ENCODE data around the gene CARMIL3.
A peak's percentile ranks its signal among the peaks of the same experiment; 100 is the strongest.

Gene CARMIL3

DNA sequence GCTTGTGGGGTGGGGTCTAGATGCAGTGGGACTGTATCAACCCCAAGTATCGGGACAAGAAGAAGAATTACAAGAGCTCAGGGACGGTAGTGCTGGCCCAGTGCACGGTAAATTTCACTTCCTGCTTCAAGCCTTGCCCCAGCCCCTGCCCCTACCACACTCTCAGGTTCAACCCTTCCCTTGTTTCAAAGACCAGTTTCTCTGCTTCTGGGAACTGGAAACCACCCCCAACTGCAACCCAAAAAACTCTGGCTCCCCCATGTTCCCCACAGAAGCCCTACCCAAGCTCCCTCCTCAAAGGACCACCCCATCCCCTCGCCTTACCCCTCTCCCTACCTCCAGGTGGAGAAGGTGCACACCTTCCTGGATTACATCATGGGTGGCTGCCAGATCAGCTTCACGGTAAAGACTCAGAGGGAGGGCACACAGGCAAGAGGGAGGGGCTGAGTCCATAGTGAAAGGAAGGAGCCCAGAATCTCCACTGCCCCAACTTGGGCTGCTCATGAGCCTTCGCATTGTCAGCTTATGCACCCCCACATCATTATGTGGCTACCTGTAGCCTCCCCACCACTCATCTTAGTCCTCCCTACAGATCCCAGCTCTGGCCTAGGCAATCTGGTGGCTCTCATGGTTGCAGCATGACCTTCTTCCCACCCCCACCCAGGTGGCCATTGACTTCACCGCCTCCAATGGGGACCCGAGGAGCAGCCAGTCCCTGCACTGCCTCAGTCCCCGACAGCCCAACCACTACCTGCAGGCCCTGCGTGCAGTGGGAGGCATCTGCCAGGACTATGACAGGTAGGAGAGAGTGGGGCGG is 23.9 kb downstream of the CARMIL3 start:
- no peak for TF ChIP-seq POLR2AphosphoS5 (IDR thresholded peaks at IDR 0.05; ENCODE audit: low read depth, low read length)
- TF ChIP-seq TAF1 (IDR thresholded peaks at IDR 0.05; ENCODE audit: borderline replicate concordance, low read depth, low read length), result no peak
- TF ChIP-seq POLR2A (IDR thresholded peaks at IDR 0.05; ENCODE audit: low read depth, low read length), result no peak
- peak; percentile 57 for DNase-seq (ENCODE audit: insufficient read length)
- FAIRE-seq, result no peak

DNA sequence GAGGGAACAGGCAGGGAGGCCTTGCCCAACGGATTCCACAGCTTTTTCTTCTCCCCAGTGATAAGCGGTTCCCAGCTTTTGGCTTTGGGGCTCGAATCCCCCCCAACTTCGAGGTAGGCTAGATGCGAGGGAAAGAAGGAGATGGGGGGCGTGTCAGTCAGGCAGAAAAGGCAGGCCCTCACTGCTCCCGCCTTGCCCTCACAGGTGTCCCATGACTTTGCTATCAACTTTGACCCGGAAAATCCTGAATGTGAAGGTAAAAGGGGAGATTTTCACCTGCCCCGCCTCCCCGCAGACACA is 24.4 kb downstream of the CARMIL3 start:
- no peak for FAIRE-seq
- TF ChIP-seq POLR2AphosphoS5 (IDR thresholded peaks at IDR 0.05; ENCODE audit: low read depth, low read length) (no peak), TAF1 (IDR thresholded peaks at IDR 0.05; ENCODE audit: borderline replicate concordance, low read depth, low read length) (no peak), POLR2A (IDR thresholded peaks at IDR 0.05; ENCODE audit: low read depth, low read length) (no peak)
- DNase-seq (ENCODE audit: insufficient read length), result no peak

DNA sequence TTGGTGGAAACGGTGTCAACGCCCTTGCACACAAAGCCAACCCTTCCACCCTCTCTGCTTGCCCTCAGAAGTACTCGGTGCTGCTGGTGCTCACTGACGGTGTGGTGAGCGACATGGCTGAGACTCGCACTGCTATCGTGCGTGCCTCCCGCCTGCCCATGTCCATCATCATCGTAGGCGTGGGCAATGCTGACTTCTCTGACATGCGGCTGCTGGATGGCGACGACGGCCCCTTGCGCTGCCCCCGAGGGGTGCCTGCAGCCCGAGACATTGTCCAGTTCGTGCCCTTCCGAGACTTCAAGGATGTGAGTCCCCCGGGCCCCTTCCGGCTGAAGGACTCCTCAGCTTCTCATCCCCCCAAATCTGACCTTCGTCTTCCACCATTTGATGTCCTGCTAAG is 25.3 kb downstream of the CARMIL3 start:
- FAIRE-seq (no peak), DNase-seq (ENCODE audit: insufficient read length) (no peak)
- TF ChIP-seq TAF1 (IDR thresholded peaks at IDR 0.05; ENCODE audit: borderline replicate concordance, low read depth, low read length) (no peak), POLR2A (IDR thresholded peaks at IDR 0.05; ENCODE audit: low read depth, low read length) (no peak), POLR2AphosphoS5 (IDR thresholded peaks at IDR 0.05; ENCODE audit: low read depth, low read length) (no peak)

DNA sequence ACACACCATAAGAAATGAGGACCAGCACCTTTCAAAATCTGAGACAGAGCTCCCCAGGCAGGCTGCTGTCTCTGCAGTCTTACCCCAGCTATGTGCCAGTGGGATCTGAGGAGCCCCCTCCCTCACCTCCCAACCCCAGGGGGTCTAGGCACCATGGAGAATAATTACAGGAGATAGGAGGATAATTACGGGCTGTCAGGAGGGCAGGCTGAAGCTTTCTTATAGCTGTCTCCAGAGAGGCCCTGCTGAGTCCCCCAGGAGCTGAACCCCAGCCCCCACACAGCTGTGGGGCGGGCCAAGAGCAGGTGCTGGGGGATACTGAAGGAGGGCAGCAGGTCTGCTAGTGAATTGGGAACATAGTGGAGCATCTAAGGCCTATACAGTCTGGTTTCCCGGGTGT is 26.3 kb downstream of the CARMIL3 start:
- no peak for DNase-seq (ENCODE audit: insufficient read length)

DNA sequence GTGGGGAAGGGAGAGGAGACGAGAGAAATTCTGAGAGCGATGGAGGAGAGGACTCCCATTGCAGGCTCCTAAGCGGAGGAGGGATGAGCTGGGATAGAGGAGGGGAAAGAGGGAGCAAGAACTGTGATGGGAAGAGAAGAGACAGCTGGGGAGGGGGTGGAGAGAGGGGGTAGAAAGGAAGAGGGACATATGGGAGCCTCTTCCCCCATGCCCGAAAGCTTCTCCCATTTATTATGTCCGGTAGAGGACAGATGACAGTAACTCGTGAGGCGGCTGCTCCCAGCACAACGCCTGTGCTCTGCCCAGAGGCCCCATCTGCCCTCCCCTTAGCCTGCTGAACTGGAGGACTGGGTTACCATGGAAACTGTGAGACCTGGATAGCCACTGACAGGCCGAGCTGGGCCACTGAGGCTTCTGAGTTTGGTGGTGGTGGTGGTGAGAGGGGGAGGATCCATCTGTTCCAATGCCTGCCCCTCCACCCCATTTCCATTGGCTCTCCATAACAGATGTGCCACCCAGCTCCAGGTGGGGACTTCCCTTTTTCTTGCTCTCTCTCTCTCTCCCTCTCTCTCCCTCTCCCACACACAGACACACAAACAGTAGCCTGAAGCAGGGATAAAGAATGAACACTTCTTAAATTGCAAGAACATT is 27.8 kb downstream of the CARMIL3 start:
- FAIRE-seq (no peak), DNase-seq (ENCODE audit: insufficient read length) (no peak)
- no peak for TF ChIP-seq POLR2AphosphoS5 (IDR thresholded peaks at IDR 0.05; ENCODE audit: low read depth, low read length)
- no peak for TF ChIP-seq POLR2A (IDR thresholded peaks at IDR 0.05; ENCODE audit: low read depth, low read length)
- TF ChIP-seq TAF1 (IDR thresholded peaks at IDR 0.05; ENCODE audit: borderline replicate concordance, low read depth, low read length), result no peak

More for the DNA sequence above, 26.3 kb downstream of the CARMIL3 start:
- no peak for FAIRE-seq
- TF ChIP-seq POLR2A (IDR thresholded peaks at IDR 0.05; ENCODE audit: low read depth, low read length) (no peak), TAF1 (IDR thresholded peaks at IDR 0.05; ENCODE audit: borderline replicate concordance, low read depth, low read length) (no peak), POLR2AphosphoS5 (IDR thresholded peaks at IDR 0.05; ENCODE audit: low read depth, low read length) (no peak)

DNA sequence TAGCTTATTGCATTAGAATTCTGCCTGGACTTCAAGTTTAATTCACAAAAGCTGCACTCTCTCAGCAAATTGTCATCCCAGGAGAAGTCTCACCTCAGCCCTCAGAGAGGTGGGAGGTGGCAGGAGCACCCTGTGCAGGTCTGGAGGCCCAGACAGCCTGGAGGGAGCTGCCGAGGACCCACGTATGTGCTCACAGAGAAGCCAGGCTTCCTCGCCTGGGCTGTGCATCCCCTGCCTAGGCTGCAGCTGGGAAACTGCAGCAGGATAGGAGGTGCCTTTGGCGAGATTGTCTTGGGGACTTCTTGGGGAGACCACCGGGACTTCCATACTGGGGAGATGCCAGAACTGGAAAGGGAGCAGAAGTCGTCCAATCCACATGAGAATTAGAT is 28.3 kb downstream of the CARMIL3 start:
- FAIRE-seq (no peak), DNase-seq (ENCODE audit: insufficient read length) (no peak)

DNA sequence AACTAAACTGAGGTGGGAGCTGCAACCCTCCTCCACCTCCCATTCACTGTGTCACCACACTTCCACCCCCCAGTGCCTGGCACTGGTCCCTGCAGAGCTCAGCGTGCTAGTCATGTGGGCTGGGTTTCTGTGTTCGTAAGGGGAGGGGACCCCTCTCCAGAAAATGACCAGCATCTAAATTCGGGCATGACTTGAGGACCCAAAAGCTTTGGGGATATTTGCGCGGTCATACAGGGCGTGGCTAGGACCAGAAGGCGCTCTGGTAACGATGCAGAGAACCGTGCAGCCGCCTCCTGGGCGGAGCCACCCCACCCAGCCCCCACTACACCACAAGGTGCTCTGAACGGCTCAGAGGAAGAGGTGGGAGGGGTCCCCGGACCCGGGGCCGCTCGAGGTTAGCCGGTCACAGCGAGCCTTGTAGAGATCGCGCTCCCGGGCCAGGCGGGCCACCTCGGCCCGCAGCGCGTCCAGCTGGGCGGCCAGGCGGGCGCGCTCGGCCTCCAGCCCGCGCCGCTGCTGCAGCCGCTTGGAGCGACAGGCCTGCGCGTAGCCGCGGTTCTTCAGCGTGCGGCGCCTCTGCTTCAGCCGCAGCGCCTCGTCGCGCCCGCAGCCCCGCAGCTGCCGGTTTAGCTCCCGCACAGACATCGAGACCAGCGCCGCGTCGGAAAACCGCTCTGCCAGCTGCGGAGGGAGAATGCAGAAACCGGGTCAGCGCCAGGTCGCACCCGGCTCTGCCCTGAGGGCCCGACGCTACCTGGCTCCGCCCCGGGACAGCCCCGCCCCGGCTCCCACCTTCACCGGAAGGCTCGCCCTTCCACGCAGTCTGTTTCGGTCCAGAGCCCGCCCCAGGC is 29.3 kb downstream of the CARMIL3 start:
- peak; percentile 91 for FAIRE-seq
- DNase-seq (ENCODE audit: insufficient read length), result peak; percentile 91
- TF ChIP-seq POLR2AphosphoS5 (IDR thresholded peaks at IDR 0.05; ENCODE audit: low read depth, low read length) (peak; percentile 43; the same call in 1 of the 2 replicates), TAF1 (IDR thresholded peaks at IDR 0.05; ENCODE audit: borderline replicate concordance, low read depth, low read length) (no peak), POLR2A (IDR thresholded peaks at IDR 0.05; ENCODE audit: low read depth, low read length) (0 out of 2 replicates have a peak, but pooled peaks have one; percentile 25)

More for the DNA sequence above, 28.3 kb downstream of the CARMIL3 start:
- TF ChIP-seq POLR2AphosphoS5 (IDR thresholded peaks at IDR 0.05; ENCODE audit: low read depth, low read length), result no peak
- no peak for TF ChIP-seq TAF1 (IDR thresholded peaks at IDR 0.05; ENCODE audit: borderline replicate concordance, low read depth, low read length)
- no peak for TF ChIP-seq POLR2A (IDR thresholded peaks at IDR 0.05; ENCODE audit: low read depth, low read length)

DNA sequence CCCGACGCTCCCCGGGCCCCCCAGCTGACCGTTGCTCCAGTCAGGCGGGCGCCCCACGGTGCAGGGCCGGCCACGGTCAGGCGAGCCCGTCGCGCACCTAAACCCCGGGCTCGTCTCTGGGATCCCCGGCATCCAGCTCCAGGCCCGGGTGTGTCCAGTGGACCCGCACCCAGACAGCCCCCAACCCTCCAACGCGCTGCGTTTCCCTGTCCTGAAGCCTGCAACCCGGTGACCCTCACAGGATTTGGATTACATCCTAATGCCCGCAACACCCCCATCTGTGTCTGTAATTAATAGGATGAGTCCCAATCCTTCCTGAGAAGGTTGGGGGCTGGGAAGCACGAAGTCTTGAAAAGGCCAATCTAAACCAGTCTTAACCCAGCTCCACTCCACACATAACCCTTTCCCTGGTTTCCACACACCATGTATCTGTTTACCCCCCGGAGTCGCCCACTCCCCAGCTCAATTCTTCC is 30.0 kb downstream of the CARMIL3 start:
- TF ChIP-seq TAF1 (IDR thresholded peaks at IDR 0.05; ENCODE audit: borderline replicate concordance, low read depth, low read length) (no peak), POLR2AphosphoS5 (IDR thresholded peaks at IDR 0.05; ENCODE audit: low read depth, low read length) (0 out of 2 replicates have a peak, but pooled peaks have one; percentile 2), POLR2A (IDR thresholded peaks at IDR 0.05; ENCODE audit: low read depth, low read length) (no peak)
- DNase-seq (ENCODE audit: insufficient read length), result no peak
- FAIRE-seq, result no peak

DNA sequence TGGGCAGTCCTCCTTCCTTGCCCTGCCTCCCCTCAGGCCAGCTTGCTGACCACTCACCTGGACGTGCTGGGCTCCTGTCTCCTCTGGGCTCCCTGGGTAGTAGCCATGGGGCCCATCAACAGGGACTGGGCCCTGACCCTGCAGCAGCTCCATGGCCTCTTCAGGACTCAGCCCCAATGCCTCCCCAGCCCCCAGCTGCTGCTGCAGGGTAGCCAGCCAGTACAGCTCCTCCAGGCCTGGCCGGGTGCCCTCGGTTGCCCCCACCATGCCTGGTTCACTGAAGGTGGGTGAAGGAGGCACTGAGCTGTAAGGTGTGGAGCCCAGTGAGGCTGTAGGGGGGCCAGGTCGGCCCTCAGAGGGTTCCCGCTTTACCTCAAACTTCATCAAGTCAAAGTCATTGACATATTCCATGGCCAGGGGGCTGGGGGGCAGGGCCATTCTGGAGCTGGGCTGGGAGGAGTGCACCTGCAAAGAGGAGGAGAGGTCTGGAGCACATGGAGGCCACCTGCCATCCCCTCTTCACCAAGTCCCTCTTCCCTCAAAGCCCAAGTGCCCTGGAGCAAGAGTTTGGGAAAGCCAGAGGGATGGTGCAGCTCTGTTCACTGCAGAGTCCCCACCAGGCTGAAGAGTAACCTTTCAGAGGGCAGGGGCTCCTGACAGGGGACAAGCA is 30.7 kb downstream of the CARMIL3 start:
- DNase-seq (ENCODE audit: insufficient read length) (no peak), FAIRE-seq (no peak)
- TF ChIP-seq POLR2A (IDR thresholded peaks at IDR 0.05; ENCODE audit: low read depth, low read length) (no peak), POLR2AphosphoS5 (IDR thresholded peaks at IDR 0.05; ENCODE audit: low read depth, low read length) (no peak), TAF1 (IDR thresholded peaks at IDR 0.05; ENCODE audit: borderline replicate concordance, low read depth, low read length) (no peak)

DNA sequence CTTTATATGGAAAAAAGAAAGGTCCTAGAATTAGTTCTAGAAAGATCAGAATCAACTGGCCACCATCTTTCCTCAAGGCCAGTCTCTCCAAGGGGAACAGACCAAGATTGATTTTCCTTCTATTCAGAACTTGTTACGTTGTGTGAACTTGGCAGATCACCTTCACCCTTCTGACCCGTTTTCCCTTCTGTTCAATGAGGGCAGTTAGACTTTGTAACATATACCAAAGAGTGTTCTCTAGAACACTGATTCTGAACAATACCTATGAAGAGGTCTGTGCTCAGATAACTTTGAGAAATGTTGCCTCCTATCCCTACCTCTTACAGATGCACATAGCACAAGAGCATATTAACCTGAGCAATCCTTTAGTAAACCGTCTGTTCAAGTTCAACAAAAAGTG is 31.7 kb downstream of the CARMIL3 start:
- no peak for DNase-seq (ENCODE audit: insufficient read length)
- TF ChIP-seq TAF1 (IDR thresholded peaks at IDR 0.05; ENCODE audit: borderline replicate concordance, low read depth, low read length) (no peak), POLR2AphosphoS5 (IDR thresholded peaks at IDR 0.05; ENCODE audit: low read depth, low read length) (no peak), POLR2A (IDR thresholded peaks at IDR 0.05; ENCODE audit: low read depth, low read length) (no peak)

More for the DNA sequence above, 31.7 kb downstream of the CARMIL3 start:
- FAIRE-seq, result no peak
